ENCODE measurements around the gene PTP4A1. TPM values are rescaled to one million over a fixed set of nuclear protein-coding genes. Genes with fewer than 3 reads are reported as not detected.

Gene PTP4A1
- total RNA-seq, result 44.5 and 62.8 TPM in 2 replicates

DNA sequence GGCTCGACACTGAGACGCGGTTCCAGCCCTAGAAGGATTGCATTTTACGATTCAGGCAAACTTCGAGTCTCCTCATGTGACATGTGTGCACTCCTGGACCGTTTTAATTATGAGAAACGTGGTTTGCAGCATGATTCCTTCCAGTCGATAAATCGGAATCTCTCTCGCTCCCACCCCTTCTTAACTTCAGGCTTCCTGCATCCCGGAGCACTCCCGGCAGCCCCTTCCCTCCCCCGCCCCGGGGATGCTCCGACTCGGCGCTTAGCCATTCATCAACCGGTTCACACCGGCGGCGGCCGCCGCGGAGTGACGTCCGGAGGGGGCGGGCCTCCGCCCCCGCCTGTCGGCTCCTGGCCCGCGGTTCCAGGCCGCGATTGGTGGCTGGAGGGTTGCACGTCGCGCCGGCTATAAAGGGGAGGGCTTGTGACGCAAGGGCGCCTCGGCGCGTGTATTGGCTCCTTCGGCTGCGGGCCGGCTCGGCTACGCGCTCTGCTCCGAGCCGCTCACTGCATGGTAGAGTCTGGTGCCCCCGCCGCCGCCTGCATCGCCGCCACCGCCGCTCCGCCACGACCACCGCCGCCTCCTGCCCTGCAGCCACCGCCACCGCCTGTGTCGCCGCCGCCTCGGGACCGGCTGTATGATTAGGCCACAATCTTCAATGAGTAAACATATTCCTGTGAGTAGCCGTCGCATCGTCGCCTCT lies at the start of gene PTP4A1, which contains the start of gene LOC128125822:
Gene PTP4A1 (plus strand): TSS at position 437 of the 703 bp plus-strand sequence. CDS start 4,401 bp downstream, outside the sequence.
Gene LOC128125822 (plus strand): TSS at position 437 of the 703 bp plus-strand sequence.

Other genes with a start within 250 kb of the PTP4A1 start
- gene PHF3, start 63.3 kb downstream of the PTP4A1 start, total RNA-seq, result 59.0 and 65.7 TPM in 2 replicates